ENCODE results near the gene GABRG3. TPM values are rescaled to one million over a fixed set of nuclear protein-coding genes. Genes with fewer than 3 reads are reported as not detected.

GABRG3 gene
- total and polyA plus RNA-seq, 4 experiments from 2014 or later = not detected

- Histone ChIP-seq H3K9me3 (ENCODE audit: control insufficient read depth in 1 of 2, low read length in 2 of 2) (no peaks in the 10 kb centered on the region), H3K27ac (ENCODE audit: low read depth, low read length) (no peak overlapping the region), H3K4me1 (ENCODE audit: insufficient read depth, low read length) (no peaks in the 10 kb centered on the region), H3K27me3 (ENCODE audit: insufficient read depth, low read length) (no peaks in the 10 kb centered on the region), H3K36me3 (ENCODE audit: insufficient read depth, low read length) (no peaks in the 10 kb centered on the region), H3K4me3 (ENCODE audit: low read length in 2 of 2) (no peak overlapping the region)
- CTCF ChIA-PET (ENCODE audit: partially characterized antibody) = no interaction called here
- Mint-ChIP-seq H3K27ac (no peak overlapping the region), H3K4me3 (no peak overlapping the region), H3K27me3 (no peaks in the 10 kb centered on the region), H3K36me3 (no peaks in the 10 kb centered on the region), H3K4me1 (no peaks in the 10 kb centered on the region), H3K9me3 (peaks cover 3 to 19% (median 10%) of the 10 kb centered on the region in 8 donors)
- no peak for DNase-seq
- intact Hi-C loops (cut with micrococcal nuclease) = no loop called here
- POLR2A ChIA-PET (ENCODE audit: partially characterized antibody) = no interaction called here
Observed at GRCh38 chr15:27564656-27565055, 593.7 kb downstream of the GABRG3 start.

GRCh38 chr15:27570746-27571145 is 599.8 kb downstream of the GABRG3 start:
- Histone ChIP-seq H3K4me3 (ENCODE audit: low read length in 2 of 2) (no peak overlapping the region), H3K27me3 (ENCODE audit: insufficient read depth, low read length) (no peaks in the 10 kb centered on the region), H3K36me3 (ENCODE audit: insufficient read depth, low read length) (no peaks in the 10 kb centered on the region), H3K4me1 (ENCODE audit: insufficient read depth, low read length) (no peaks in the 10 kb centered on the region), H3K9me3 (ENCODE audit: control insufficient read depth in 1 of 2, low read length in 2 of 2) (no peaks in the 10 kb centered on the region), H3K27ac (ENCODE audit: low read depth, low read length) (no peak overlapping the region)
- Mint-ChIP-seq H3K36me3 (no peaks in the 10 kb centered on the region), H3K9me3 (peaks cover 0 to 12% (median 5%) of the 10 kb centered on the region in 8 donors), H3K4me1 (no peaks in the 10 kb centered on the region), H3K27ac (no peak overlapping the region), H3K27me3 (no peaks in the 10 kb centered on the region), H3K4me3 (no peak overlapping the region)
- no peak for DNase-seq
- ChIA-PET POLR2A (ENCODE audit: partially characterized antibody) (no interaction called here), CTCF (ENCODE audit: partially characterized antibody) (no interaction called here)
- intact Hi-C loops (cut with micrococcal nuclease) = no loop called here

- Histone ChIP-seq H3K4me1 (ENCODE audit: insufficient read depth, low read length) (no peaks in the 10 kb centered on the region), H3K36me3 (ENCODE audit: insufficient read depth, low read length) (no peaks in the 10 kb centered on the region), H3K27ac (ENCODE audit: low read depth, low read length) (no peak overlapping the region), H3K27me3 (ENCODE audit: insufficient read depth, low read length) (no peaks in the 10 kb centered on the region), H3K4me3 (ENCODE audit: low read length in 2 of 2) (no peak overlapping the region), H3K9me3 (ENCODE audit: control insufficient read depth in 1 of 2, low read length in 2 of 2) (no peaks in the 10 kb centered on the region)
- no peak for DNase-seq
- Mint-ChIP-seq H3K9me3 (peaks cover 0 to 11% (median 4%) of the 10 kb centered on the region in 8 donors), H3K4me3 (no peak overlapping the region), H3K36me3 (no peaks in the 10 kb centered on the region), H3K4me1 (no peaks in the 10 kb centered on the region), H3K27me3 (no peaks in the 10 kb centered on the region), H3K27ac (no peak overlapping the region)
- intact Hi-C loops (cut with micrococcal nuclease) = no loop called here
- CTCF ChIA-PET (ENCODE audit: partially characterized antibody) = no interaction called here
- POLR2A ChIA-PET (ENCODE audit: partially characterized antibody) = no interaction called here
Observed at GRCh38 chr15:27573805-27574485, 603.0 kb downstream of the GABRG3 start.

DNA sequence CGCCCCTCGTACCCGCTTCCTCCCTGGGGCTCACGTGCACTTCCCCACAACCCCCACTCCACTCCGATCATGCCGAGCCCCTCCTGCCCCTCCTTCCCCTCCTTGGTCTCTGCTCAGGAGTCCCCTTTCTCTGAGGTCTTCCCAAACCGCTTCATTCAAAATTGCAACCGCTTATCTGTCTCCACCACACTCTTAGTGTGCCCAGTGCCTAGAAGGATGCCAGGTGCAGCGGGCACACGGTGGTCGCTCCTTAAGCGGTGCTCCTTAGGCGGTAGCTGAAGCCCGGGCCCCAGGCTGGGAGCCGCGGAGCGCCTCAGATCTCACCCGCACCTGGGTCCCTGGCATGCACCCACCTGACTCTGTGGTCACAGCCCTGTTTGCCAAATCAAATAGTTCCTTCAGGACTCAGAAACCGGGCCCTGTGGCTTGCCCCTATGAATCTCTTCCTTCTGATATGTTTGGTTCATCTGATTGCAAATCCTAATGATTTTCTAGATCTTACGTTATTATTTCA is 603.6 kb downstream of the GABRG3 start:
- Histone ChIP-seq H3K27me3 (ENCODE audit: insufficient read depth, low read length) (no peaks in the 10 kb centered on the region), H3K36me3 (ENCODE audit: insufficient read depth, low read length) (no peaks in the 10 kb centered on the region), H3K4me1 (ENCODE audit: insufficient read depth, low read length) (no peaks in the 10 kb centered on the region), H3K9me3 (ENCODE audit: control insufficient read depth in 1 of 2, low read length in 2 of 2) (no peaks in the 10 kb centered on the region), H3K27ac (ENCODE audit: low read depth, low read length) (no peak overlapping the region), H3K4me3 (ENCODE audit: low read length in 2 of 2) (no peak overlapping the region)
- no peak overlapping the region for H3K27ac Mint-ChIP-seq
- H3K4me3 Mint-ChIP-seq = no peak overlapping the region
- H3K4me1 Mint-ChIP-seq = no peaks in the 10 kb centered on the region
- intact Hi-C loops (cut with micrococcal nuclease) = no loop called here
- no peaks in the 10 kb centered on the region for H3K36me3 Mint-ChIP-seq
- POLR2A ChIA-PET (ENCODE audit: partially characterized antibody) = no interaction called here
- no peak for DNase-seq
- no peaks in the 10 kb centered on the region for H3K27me3 Mint-ChIP-seq
- CTCF ChIA-PET (ENCODE audit: partially characterized antibody) = no interaction called here
- H3K9me3 Mint-ChIP-seq = peaks cover 0 to 11% (median 3%) of the 10 kb centered on the region in 8 donors

DNA sequence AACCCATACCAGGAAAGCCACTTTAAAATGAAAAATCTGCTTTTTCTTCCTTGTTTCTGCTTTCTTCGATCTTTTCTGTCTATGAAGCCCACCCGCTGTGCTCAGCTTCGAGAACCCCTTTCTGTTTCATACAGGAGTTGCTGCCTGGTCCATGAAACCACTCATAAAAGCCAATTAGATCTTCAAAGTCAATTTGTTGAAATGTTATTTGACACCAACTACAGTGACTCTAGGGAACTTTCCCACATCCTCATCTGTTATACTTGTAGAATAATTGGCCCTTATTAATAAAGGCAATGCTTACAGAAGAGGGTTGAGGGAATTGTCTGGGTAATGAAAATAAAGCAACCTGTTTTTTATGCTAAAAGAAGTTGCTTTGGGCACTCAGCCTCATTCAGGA is 604.5 kb downstream of the GABRG3 start:
- ChIA-PET CTCF (ENCODE audit: partially characterized antibody) (no interaction called here), POLR2A (ENCODE audit: partially characterized antibody) (no interaction called here)
- intact Hi-C loops (cut with micrococcal nuclease) = no loop called here
- H3K36me3 Mint-ChIP-seq = no peaks in the 10 kb centered on the region
- Histone ChIP-seq H3K36me3 (ENCODE audit: insufficient read depth, low read length) (no peaks in the 10 kb centered on the region), H3K4me3 (ENCODE audit: low read length in 2 of 2) (no peak overlapping the region), H3K27ac (ENCODE audit: low read depth, low read length) (no peak overlapping the region), H3K4me1 (ENCODE audit: insufficient read depth, low read length) (no peaks in the 10 kb centered on the region), H3K27me3 (ENCODE audit: insufficient read depth, low read length) (no peaks in the 10 kb centered on the region), H3K9me3 (ENCODE audit: control insufficient read depth in 1 of 2, low read length in 2 of 2) (no peaks in the 10 kb centered on the region)
- peaks cover 0 to 11% (median 4%) of the 10 kb centered on the region in 8 donors for H3K9me3 Mint-ChIP-seq
- H3K4me1 Mint-ChIP-seq = no peaks in the 10 kb centered on the region
- H3K27me3 Mint-ChIP-seq = no peaks in the 10 kb centered on the region
- H3K27ac Mint-ChIP-seq = no peak overlapping the region
- no peak overlapping the region for H3K4me3 Mint-ChIP-seq
- no peak for DNase-seq

- H3K9me3 ChIP-seq (ENCODE audit: control insufficient read depth in 1 of 2, low read length in 2 of 2) = no peaks in the 10 kb centered on the region
- intact Hi-C loops (cut with micrococcal nuclease) = no loop called here
- H3K36me3 ChIP-seq (ENCODE audit: insufficient read depth, low read length) = no peaks in the 10 kb centered on the region
- ChIA-PET CTCF (ENCODE audit: partially characterized antibody) (no interaction called here), POLR2A (ENCODE audit: partially characterized antibody) (no interaction called here)
- Mint-ChIP-seq H3K4me1 (no peaks in the 10 kb centered on the region), H3K4me3 (no peak overlapping the region), H3K36me3 (no peaks in the 10 kb centered on the region), H3K27ac (no peak overlapping the region), H3K9me3 (peaks cover 0 to 11% (median 3%) of the 10 kb centered on the region in 8 donors), H3K27me3 (no peaks in the 10 kb centered on the region)
- H3K27me3 ChIP-seq (ENCODE audit: insufficient read depth, low read length) = no peaks in the 10 kb centered on the region
- no peaks in the 10 kb centered on the region for H3K4me1 ChIP-seq (ENCODE audit: insufficient read depth, low read length)
- H3K27ac ChIP-seq (ENCODE audit: low read depth, low read length) = no peak overlapping the region
- H3K4me3 ChIP-seq (ENCODE audit: low read length in 2 of 2) = no peak overlapping the region
- no peak for DNase-seq
Observed at GRCh38 chr15:27576576-27576975, 605.6 kb downstream of the GABRG3 start.

DNA sequence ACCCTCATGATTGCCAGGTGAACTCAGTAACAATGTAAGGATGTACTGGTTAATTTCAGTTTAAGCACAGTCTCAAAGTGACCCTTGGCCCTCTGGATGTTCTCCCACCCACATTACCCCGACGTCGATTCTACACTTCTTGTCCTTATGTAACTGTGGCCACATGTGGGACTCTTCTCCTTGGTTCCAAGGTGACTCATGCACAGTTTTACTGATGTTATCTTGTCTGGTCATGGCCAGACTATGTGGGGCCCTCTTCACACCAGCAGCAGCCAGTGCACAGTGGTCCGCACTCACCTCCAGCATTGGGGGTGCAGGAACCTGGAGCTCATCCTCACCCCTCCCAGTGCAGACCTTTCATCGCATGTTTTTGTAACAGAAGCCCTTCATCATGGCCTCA is 608.8 kb downstream of the GABRG3 start:
- H3K36me3 ChIP-seq (ENCODE audit: insufficient read depth, low read length) = no peaks in the 10 kb centered on the region
- H3K4me1 Mint-ChIP-seq = no peaks in the 10 kb centered on the region
- no peak overlapping the region for H3K27ac Mint-ChIP-seq
- intact Hi-C loops (cut with micrococcal nuclease) = no loop called here
- ChIA-PET POLR2A (ENCODE audit: partially characterized antibody) (no interaction called here), CTCF (ENCODE audit: partially characterized antibody) (no interaction called here)
- no peak overlapping the region for H3K4me3 Mint-ChIP-seq
- H3K27me3 ChIP-seq (ENCODE audit: insufficient read depth, low read length) = no peaks in the 10 kb centered on the region
- DNase-seq = peak in 1 of 5 donors; percentile 26
- no peak overlapping the region for H3K27ac ChIP-seq (ENCODE audit: low read depth, low read length)
- H3K9me3 ChIP-seq (ENCODE audit: control insufficient read depth in 1 of 2, low read length in 2 of 2) = no peaks in the 10 kb centered on the region
- peaks cover 0 to 11% (median 3%) of the 10 kb centered on the region in 8 donors for H3K9me3 Mint-ChIP-seq
- H3K4me3 ChIP-seq (ENCODE audit: low read length in 2 of 2) = no peak overlapping the region
- no peaks in the 10 kb centered on the region for H3K27me3 Mint-ChIP-seq
- no peaks in the 10 kb centered on the region for H3K36me3 Mint-ChIP-seq
- H3K4me1 ChIP-seq (ENCODE audit: insufficient read depth, low read length) = no peaks in the 10 kb centered on the region

Measured in CD4-positive, alpha-beta memory T cell (primary cell).